Thymus (tissue), 11 donors: ENCODE data around the gene PRKAG1. TPM values are rescaled to one million over a fixed set of nuclear protein-coding genes. Genes with fewer than 3 reads are reported as not detected.

Experiments used
- DNase-seq, 9 donors: peaks; one replicate each; pipeline ENCODE4 v3.0.0-alpha.2; 2013; ENCODE audit warnings: low spot score in 9 of 9, low read depth in 6 of 9, missing footprints in 1 of 9
- H3K27ac ChIP-seq, 2 donors: one replicate each; pipeline ENCODE4 v1.5.1; 2013; ENCODE audit warnings: control low read depth in 1 of 2, low read depth in 1 of 2, low read length in 1 of 2, mild to moderate bottlenecking in 1 of 2, moderate library complexity in 1 of 2
- H3K27me3 ChIP-seq, 2 donors: one replicate each; pipeline ENCODE4 v1.5.1; 2013; ENCODE audit warnings: low read length in 1 of 2; ENCODE audit not compliant: control insufficient read depth in 2 of 2, insufficient read depth in 1 of 2
- H3K36me3 ChIP-seq, 2 donors: one replicate each; pipeline ENCODE4 v1.5.1; 2013; ENCODE audit warnings: low read length in 1 of 2, mild to moderate bottlenecking in 1 of 2, moderate library complexity in 1 of 2; ENCODE audit not compliant: control insufficient read depth in 2 of 2, insufficient read depth in 2 of 2
- H3K4me1 ChIP-seq, 2 donors: one replicate each; pipeline ENCODE4 v1.5.1; 2013; ENCODE audit warnings: low read length in 2 of 2; ENCODE audit not compliant: control insufficient read depth in 2 of 2, insufficient read depth in 2 of 2
- H3K4me3 ChIP-seq, 2 donors: one replicate each; pipeline ENCODE4 v1.5.1; 2013; ENCODE audit warnings: low read length in 2 of 2, control low read depth in 1 of 2, mild to moderate bottlenecking in 1 of 2
- H3K9me3 ChIP-seq, 2 donors: one replicate each; pipeline ENCODE4 v1.5.1; 2013; ENCODE audit warnings: low read length in 1 of 2, mild to moderate bottlenecking in 1 of 2; ENCODE audit not compliant: control insufficient read depth in 2 of 2, insufficient read depth in 1 of 2
- WGBS: extraction: QIAGEN DNeasy Blood & Tissue Kit; methylation state at CpG from one replicate; pipeline ENCODE4 v1.1.7; 2013; 5-methylcytosine and 5-hydroxymethylcytosine counted together
- polyA plus RNA-seq: library from polyadenylated mRNA; stranded (reverse); fragments of 200-250 nt; gene quantifications from one replicate; pipeline ENCODE4 v1.2.3, GENCODE V29; 2013
- total RNA-seq: library from RNA; stranded (reverse); fragments of 120-200 nt; gene quantifications from one replicate; pipeline ENCODE4 v1.2.4, GENCODE V29; 2013
- donor health status: healthy.

Gene PRKAG1
- total and polyA plus RNA-seq, 2 donors: 58.5 to 65.3 TPM

DNA sequence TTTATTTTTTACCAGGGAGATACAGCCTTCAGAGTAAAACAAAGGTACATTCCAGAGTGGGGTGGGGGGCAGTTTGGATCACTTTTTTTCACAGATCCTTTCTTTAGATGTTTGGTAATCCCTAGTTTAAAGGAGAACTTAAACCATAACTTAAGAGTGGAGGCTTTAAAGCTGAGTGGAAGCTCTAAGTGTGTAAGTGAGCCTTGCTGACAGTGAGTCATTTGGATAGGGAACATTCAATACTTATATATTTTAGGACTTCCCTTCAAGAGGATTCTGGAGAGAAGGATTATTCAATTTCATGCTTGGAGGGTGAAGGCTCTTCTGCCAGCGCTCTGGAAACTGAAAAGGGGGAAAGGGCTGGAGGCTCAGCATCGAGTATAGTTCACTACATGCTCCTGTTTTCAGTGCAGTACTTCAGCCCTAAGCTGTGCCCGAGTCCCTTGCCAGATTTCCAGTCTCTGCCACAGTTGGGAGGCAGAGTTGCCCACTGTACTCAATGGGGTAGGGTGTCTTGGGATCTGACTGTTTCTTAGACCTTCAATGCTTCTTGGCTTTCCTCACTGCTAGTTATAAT is 8.4 kb downstream of the PRKAG1 start:
- 97% methylated on average over 3 of the region's 3 CpGs for WGBS
- H3K4me3 ChIP-seq: no peak overlapping the region
- H3K36me3 ChIP-seq: peaks cover 23 to 34% of the 10 kb centered on the region in 2 donors
- no peaks in the 10 kb centered on the region for H3K9me3 ChIP-seq
- no peak for DNase-seq
- no peaks in the 10 kb centered on the region for H3K27me3 ChIP-seq
- no peaks in the 10 kb centered on the region for H3K4me1 ChIP-seq
- H3K27ac ChIP-seq: no peak overlapping the region

- Histone ChIP-seq H3K9me3 (no peaks in the 10 kb centered on the region), H3K36me3 (peaks cover 35 to 46% of the 10 kb centered on the region in 2 donors), H3K4me3 (no peak overlapping the region), H3K4me1 (no peaks in the 10 kb centered on the region), H3K27me3 (no peaks in the 10 kb centered on the region), H3K27ac (no peak overlapping the region)
- WGBS: 94% methylated on average over 1 of the region's 1 CpG
- DNase-seq: no peak
Observed at GRCh38 chr12:49008943-49009342, 9.6 kb downstream of the PRKAG1 start.

DNA sequence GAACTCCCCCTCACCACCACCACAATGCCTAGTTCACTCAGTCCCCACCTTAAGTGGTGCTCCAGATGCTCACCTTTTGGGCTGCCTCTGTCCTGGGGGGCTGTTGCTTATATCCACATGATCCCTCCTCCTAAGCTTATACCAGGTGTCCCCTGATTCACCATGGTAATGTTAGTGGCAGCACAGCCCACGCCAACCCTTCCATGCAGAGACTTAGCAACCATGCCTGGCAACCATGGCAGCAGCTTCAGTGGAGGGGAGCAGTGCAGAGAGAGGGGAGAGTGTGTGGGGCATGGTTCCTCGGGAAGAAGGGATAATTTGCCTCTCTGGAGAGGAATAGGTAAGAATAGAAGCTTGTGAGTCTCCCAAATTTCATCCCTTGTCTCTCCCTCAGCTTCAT is 18.2 kb downstream of the PRKAG1 start:
- H3K4me3 ChIP-seq: no peak overlapping the region
- peaks cover 40 to 45% of the 10 kb centered on the region in 2 donors for H3K36me3 ChIP-seq
- no peak overlapping the region for H3K27ac ChIP-seq
- peaks cover 1 to 8% of the 10 kb centered on the region in 2 donors for H3K9me3 ChIP-seq
- DNase-seq: no peak
- 93% methylated on average over 2 of the region's 2 CpGs for WGBS
- peaks cover 17 to 37% of the 10 kb centered on the region in 2 donors for H3K4me1 ChIP-seq
- H3K27me3 ChIP-seq: peaks cover 54 to 60% of the 10 kb centered on the region in 2 donors

- Histone ChIP-seq H3K9me3 (peaks cover 1 to 8% of the 10 kb centered on the region in 2 donors), H3K4me3 (peak within 1 kb of the TSS in 1 of 2 donors; percentile 36), H3K27ac (no peak within 1 kb of the TSS), H3K36me3 (peaks cover 32 to 38% of the 10 kb centered on the region in 2 donors), H3K4me1 (peaks cover 17 to 42% of the 10 kb centered on the region in 2 donors), H3K27me3 (peaks cover 62 to 68% of the 10 kb centered on the region in 2 donors)
- DNase-seq: peak in 1 of 9 donors; percentile 64
- WGBS: 3% methylated on average over 30 of the region's 30 CpGs
Observed at GRCh38 chr12:48999371-49000131, 19.0 kb downstream of the PRKAG1 start, which contains the start of gene DDN. Gene DDN (minus strand): TSS chr12:48999375. CDS start chr12:48999287, 88 bp downstream.

DNA sequence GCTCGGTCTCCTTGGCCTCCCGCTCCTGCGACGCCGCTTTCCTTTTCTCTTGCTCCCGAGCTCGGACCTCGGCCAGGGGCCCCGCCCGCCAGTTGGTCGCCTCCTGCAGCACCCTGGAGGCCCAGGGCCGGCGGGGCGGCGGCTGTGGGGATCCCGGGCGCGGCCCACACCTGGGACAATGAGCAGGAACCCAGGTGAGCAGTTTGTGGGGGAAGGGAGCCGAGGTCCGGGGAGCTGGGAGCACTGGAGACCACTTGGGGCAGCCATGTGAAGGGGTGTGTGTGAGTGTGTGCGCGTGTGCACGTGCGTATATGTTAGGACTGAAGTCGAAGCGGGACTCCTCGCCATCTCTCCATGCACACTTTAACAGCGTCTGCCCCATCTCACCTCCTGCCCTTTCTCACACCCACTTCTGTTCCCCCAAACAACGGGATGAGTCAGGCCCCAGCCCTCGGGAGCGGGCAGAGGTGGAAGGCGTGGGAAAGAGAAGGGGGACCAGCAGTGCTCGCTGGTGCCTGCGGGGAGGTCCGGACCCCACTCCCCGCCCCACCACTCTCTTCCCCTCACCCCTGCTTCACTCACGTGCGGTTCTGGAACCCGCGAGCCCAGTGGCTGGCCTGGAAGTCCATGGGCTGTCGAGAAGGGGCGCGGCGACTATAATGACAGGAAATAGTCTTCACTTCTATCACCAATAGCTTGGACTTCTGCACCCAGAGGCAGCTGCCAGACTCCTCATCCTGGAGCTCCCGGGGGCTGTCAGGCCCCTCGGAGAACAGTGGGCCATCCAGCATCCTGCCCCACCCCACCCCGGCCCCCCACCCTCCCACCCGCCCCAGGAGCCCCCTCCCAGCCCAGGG is 19.9 kb downstream of the PRKAG1 start:
- no peak overlapping the region for H3K27ac ChIP-seq
- H3K4me1 ChIP-seq: peaks cover 17 to 42% of the 10 kb centered on the region in 2 donors
- peak in 1 of 9 donors; percentile 11 for DNase-seq
- peaks cover 68 to 76% of the 10 kb centered on the region in 2 donors for H3K27me3 ChIP-seq
- H3K9me3 ChIP-seq: peaks cover 1 to 8% of the 10 kb centered on the region in 2 donors
- H3K36me3 ChIP-seq: peaks cover 24 to 29% of the 10 kb centered on the region in 2 donors
- H3K4me3 ChIP-seq: peak overlapping the region in 1 of 2 donors; percentile 36
- 3% methylated on average over 48 of the region's 48 CpGs for WGBS

GRCh38 chr12:48997719-48998496 is 20.7 kb downstream of the PRKAG1 start:
- no peak for DNase-seq
- Histone ChIP-seq H3K4me1 (peaks cover 17 to 42% of the 10 kb centered on the region in 2 donors), H3K9me3 (peaks cover 1 to 8% of the 10 kb centered on the region in 2 donors), H3K27me3 (peaks cover 70 to 84% of the 10 kb centered on the region in 2 donors), H3K27ac (no peak overlapping the region), H3K36me3 (peaks cover 20 to 22% of the 10 kb centered on the region in 2 donors), H3K4me3 (peak overlapping the region in 1 of 2 donors; percentile 43)
- WGBS: 2% methylated on average over 57 of the region's 57 CpGs

- Histone ChIP-seq H3K4me3 (peak overlapping the region in 1 of 2 donors; percentile 43), H3K27ac (no peak overlapping the region), H3K9me3 (peaks cover 1 to 8% of the 10 kb centered on the region in 2 donors), H3K27me3 (peaks cover 70 to 93% of the 10 kb centered on the region in 2 donors), H3K36me3 (peaks cover 11 to 13% of the 10 kb centered on the region in 2 donors), H3K4me1 (peaks cover 17 to 42% of the 10 kb centered on the region in 2 donors)
- WGBS: 3% methylated on average over 71 of the region's 71 CpGs
- peak in 1 of 9 donors; percentile 72 for DNase-seq
Observed at GRCh38 chr12:48996794-48997718, 21.5 kb downstream of the PRKAG1 start.
